B cell (primary cell): ENCODE measurements around the gene CELF2. TPM values are rescaled to one million over a fixed set of nuclear protein-coding genes. Genes with fewer than 3 reads are reported as not detected.

Experiments
- ATAC-seq: fragments of 200-7000 bp; cut with Tn5 transposase; one replicate; pipeline ENCODE4 v1.10.0; 2021; ENCODE audit warnings: low read depth, mild to moderate bottlenecking, moderate number of reproducible peaks, moderate library complexity
- CTCF ChIA-PET: fragments of 350-600 bp; sonication (Branson Sonifier 250); formaldehyde crosslinking; loops from one replicate; lab custom pipeline; 2021; ENCODE audit warnings: antibody characterized with exemption, inconsistent platforms; lab: Charles Lee
- POLR2A ChIA-PET: fragments of 350-600 bp; sonication (Branson Sonifier 250); formaldehyde crosslinking; loops from one replicate; lab custom pipeline; 2021; ENCODE audit warnings: antibody characterized with exemption; lab: Charles Lee
- DNase-seq: peaks from one replicate; pipeline ENCODE4 v3.0.0; 2013
- H2AFZ ChIP-seq: 2 replicates; pipeline ENCODE4 v1.6.1; 2012; ENCODE audit warnings: mild to moderate bottlenecking, low read depth, low read length; ENCODE audit not compliant: insufficient read depth, poor library complexity, severe bottlenecking
- H3K27ac ChIP-seq, 2 donors: 1 replicate in 1 of 2; 2 replicates in 1 of 2; pipeline ENCODE4 v1.5.1; 2012 to 2013; ENCODE audit warnings: low read length in 2 of 2, mild to moderate bottlenecking in 2 of 2, moderate library complexity in 1 of 2
- H3K27me3 ChIP-seq, 4 experiments: fragments of 200-600 bp in 1 of 4; sonication (generic) in 1 of 4; replicated peaks in 1 of 4; 1 replicate in 2 of 4; 2 replicates in 2 of 4; pipeline versions ENCODE4 v1.6.1 to v1.7.0; 2013 to 2016; ENCODE audit warnings: low read length in 3 of 4, mild to moderate bottlenecking in 2 of 4, mixed read lengths in 1 of 4, moderate library complexity in 1 of 4; ENCODE audit not compliant: insufficient read depth in 4 of 4, control insufficient read depth in 3 of 4; ENCODE audit errors: control extremely low read depth in 1 of 4
- H3K36me3 ChIP-seq, 2 experiments: replicated peaks in 1 of 2; 1 replicate in 1 of 2; 2 replicates in 1 of 2; pipeline versions ENCODE4 v1.6.1 to v1.7.1; 2013; ENCODE audit warnings: low read length in 1 of 2; ENCODE audit not compliant: insufficient read depth in 2 of 2, control insufficient read depth in 1 of 2; ENCODE audit errors: control extremely low read depth in 1 of 2, extremely low read depth in 1 of 2
- H3K4me1 ChIP-seq, 2 donors: fragments of 200-600 bp in 1 of 2; sonication (generic) in 1 of 2; 1 replicate in 1 of 2; 2 replicates in 1 of 2; pipeline versions ENCODE4 v1.5.1 to v1.6.1; 2013 to 2017; ENCODE audit warnings: low read length in 2 of 2; ENCODE audit not compliant: control insufficient read depth in 2 of 2, insufficient read depth in 2 of 2
- H3K4me2 ChIP-seq: replicated peaks from 2 replicates; pipeline ENCODE3; 2012; ENCODE audit warnings: mild to moderate bottlenecking, low read depth, low read length; ENCODE audit not compliant: poor library complexity, severe bottlenecking
- H3K4me3 ChIP-seq, 5 experiments: fragments of 200-600 bp in 1 of 5; sonication (generic) in 1 of 5; 1 replicate in 3 of 5; 2 replicates in 2 of 5; pipeline versions ENCODE4 v1.5.1 to v1.7.0; 2011 to 2016; ENCODE audit warnings: low read length in 4 of 5, mild to moderate bottlenecking in 4 of 5, low read depth in 2 of 5, control low read depth in 1 of 5, moderate library complexity in 1 of 5; ENCODE audit not compliant: insufficient read depth in 1 of 5; ENCODE audit errors: control extremely low read depth in 1 of 5, extremely low read depth in 1 of 5
- H3K79me2 ChIP-seq: fragments of 200-600 bp; sonication (generic); one replicate; pipeline ENCODE4 v1.6.0; 2016; ENCODE audit warnings: low read length; ENCODE audit not compliant: control insufficient read depth, insufficient read depth
- H3K9ac ChIP-seq: fragments of 200-600 bp; sonication (generic); 2 replicates; pipeline ENCODE4 v1.6.1; 2017; ENCODE audit warnings: mild to moderate bottlenecking, low read length, moderate library complexity
- H3K9me3 ChIP-seq, 3 donors: one replicate each; pipeline versions ENCODE4 v1.6.1 to v1.7.1; 2013; ENCODE audit warnings: low read length in 2 of 3; ENCODE audit not compliant: control insufficient read depth in 2 of 3, insufficient read depth in 1 of 3; ENCODE audit errors: control extremely low read depth in 1 of 3
- H4K20me1 ChIP-seq: 2 replicates; pipeline ENCODE4 v1.6.0; 2012; ENCODE audit warnings: mild to moderate bottlenecking, low read length; ENCODE audit not compliant: insufficient read depth, control insufficient read depth, poor library complexity, severe bottlenecking
- H3K27ac Mint-ChIP-seq: one replicate; pipeline ENCODE4 v1.8.0; 2021; ENCODE audit warnings: mixed read lengths
- H3K27me3 Mint-ChIP-seq: one replicate; pipeline ENCODE4 v1.8.0; 2021; ENCODE audit warnings: mixed read lengths
- H3K4me1 Mint-ChIP-seq: one replicate; pipeline ENCODE4 v1.8.0; 2021; ENCODE audit warnings: mixed read lengths
- H3K4me3 Mint-ChIP-seq: one replicate; pipeline ENCODE4 v1.8.0; 2021; ENCODE audit warnings: mixed read lengths
- H3K9me3 Mint-ChIP-seq: one replicate; pipeline ENCODE4 v1.8.0; 2022; ENCODE audit warnings: mixed read lengths; ENCODE audit not compliant: insufficient read depth
- CTCF ChIP-seq: fragments of 200-600 bp; IDR thresholded peaks from one replicate; pipeline ENCODE4 v1.8.0; 2022; ENCODE audit warnings: antibody characterized with exemption, mild to moderate bottlenecking
- EZH2 ChIP-seq: IDR thresholded peaks from 2 replicates; pipeline ENCODE4 v1.6.1; 2012; ENCODE audit warnings: borderline replicate concordance, low read depth, mild to moderate bottlenecking, moderate library complexity, low read length; ENCODE audit not compliant: insufficient read depth, poor library complexity, severe bottlenecking
- WGBS: methylation state at CpG from one replicate; pipeline ENCODE4 v1.1.5; 2013; ENCODE audit warnings: missing lambda C conversion rate; ENCODE audit not compliant: insufficient coverage; 5-methylcytosine and 5-hydroxymethylcytosine counted together
- intact Hi-C: fragments of 100-400 bp; cut with micrococcal nuclease; formaldehyde crosslinking; loops from one replicate; pipeline ENCODE4 v1.10.0; 2022
- polyA plus RNA-seq: library from polyadenylated mRNA; depleted of rRNA; stranded (reverse); fragments of >200 nt; gene quantifications from 2 replicates; pipeline ENCODE4 v1.2.3, GENCODE V29; 2012
- total RNA-seq, 2 donors: library from RNA; stranded (reverse); fragments of 120-200 nt in 1 of 2; gene quantifications; 1 replicate in 1 of 2; 2 replicates in 1 of 2; pipeline versions ENCODE4 v1.2.3 to v1.2.4, GENCODE V29; 2013 to 2022

CELF2 gene
- total and polyA plus RNA-seq, 2 donors (not counting 1 experiment from before 2014, with no cell fraction given) = 59.5 to 112 TPM

GRCh38 chr10:11335881-11336430, 318.3 kb downstream of the CELF2 start:
- 96% methylated on average over 5 of the region's 12 CpGs for WGBS
- H3K4me3 ChIP-seq = no peak overlapping the region
- no peaks in the 10 kb centered on the region for H3K79me2 ChIP-seq
- ChIA-PET CTCF (interaction anchor here (0.6 kb wide), 1 partner anchor 442 kb away, joined by 4 read pairs; no protein-coding TSS in a partner anchor), POLR2A (no interaction called here)
- intact Hi-C loops = no loop called here
- H3K4me2 ChIP-seq = no peak overlapping the region
- Mint-ChIP-seq H3K4me1 (peaks cover 29% of the 10 kb centered on the region), H3K4me3 (no peak overlapping the region), H3K27me3 (no peaks in the 10 kb centered on the region), H3K27ac (peak overlapping the region; percentile 89), H3K9me3 (no peaks in the 10 kb centered on the region)
- TF ChIP-seq EZH2 (no peak), CTCF (no peak)
- H3K36me3 ChIP-seq = peaks cover 7 to 23% of the 10 kb centered on the region in 2 experiments
- ATAC-seq (no peak), DNase-seq (no peak)
- H3K9ac ChIP-seq = no peak overlapping the region
- peaks cover 7% of the 10 kb centered on the region for H4K20me1 ChIP-seq
- H3K27ac ChIP-seq = peak overlapping the region; percentile 28 to 62
- H2AFZ ChIP-seq = no peak overlapping the region
- H3K4me1 ChIP-seq = peaks cover 13 to 20% of the 10 kb centered on the region in 2 donors
- no peaks in the 10 kb centered on the region for H3K9me3 ChIP-seq
- no peaks in the 10 kb centered on the region for H3K27me3 ChIP-seq

GRCh38 chr10:11336722-11337162, 319.1 kb downstream of the CELF2 start:
- ATAC-seq = no peak
- DNase-seq = no peak
- H3K27ac Mint-ChIP-seq = no peak overlapping the region
- Histone ChIP-seq H3K4me3 (no peak overlapping the region), H3K4me1 (peaks cover 13 to 20% of the 10 kb centered on the region in 2 donors), H3K36me3 (peaks cover 6 to 20% of the 10 kb centered on the region in 2 experiments), H3K79me2 (no peaks in the 10 kb centered on the region), H3K9ac (no peak overlapping the region), H3K27ac (peak overlapping the region in 1 of 2 donors; percentile 62), H3K9me3 (no peaks in the 10 kb centered on the region), H4K20me1 (peaks cover 7% of the 10 kb centered on the region), H3K4me2 (no peak overlapping the region), H2AFZ (no peak overlapping the region), H3K27me3 (no peaks in the 10 kb centered on the region)
- H3K9me3 Mint-ChIP-seq = no peaks in the 10 kb centered on the region
- peaks cover 29% of the 10 kb centered on the region for H3K4me1 Mint-ChIP-seq
- no peak overlapping the region for H3K4me3 Mint-ChIP-seq
- intact Hi-C loops = no loop called here
- POLR2A ChIA-PET = no interaction called here
- 100% methylated on average over 8 of the region's 8 CpGs for WGBS
- H3K27me3 Mint-ChIP-seq = no peaks in the 10 kb centered on the region
- CTCF ChIA-PET = interaction anchor here (1.3 kb wide), 1 partner anchor 88 kb away, joined by 4 read pairs; no protein-coding TSS in a partner anchor
- TF ChIP-seq EZH2 = no peak
- no peak for TF ChIP-seq CTCF
